ENCODE data around the gene ADGRL1. TPM values are rescaled to one million over a fixed set of nuclear protein-coding genes. Genes with fewer than 3 reads are reported as not detected.

The ADGRL1 gene
- total and polyA plus RNA-seq, 10 of the 15 experiments (the other 5 are each of a cell fraction or from before 2014, with no cell fraction given) = 0.05 to 4.8 (median 0.71) TPM

GRCh38 chr19:14152713-14153112, 53.3 kb downstream of the ADGRL1 start:
- no TSS peak for BruUV-seq (replicated peaks)
- in situ Hi-C loops (cut with MboI) = no loop called here
- intact Hi-C loops (cut with micrococcal nuclease; ENCODE audit: unreplicated experiment) = no loop called here
- DNase-seq (ENCODE audit: low read depth, low spot score) (no peak), ATAC-seq (no peak), FAIRE-seq (no peak)
- Histone ChIP-seq H3K9me3 (replicated peaks; ENCODE audit: control insufficient read depth, insufficient read depth, low read length) (no peaks in the 10 kb centered on the region), H3K27me3 (replicated peaks in 1 of 2; ENCODE audit: control insufficient read depth in 2 of 2, insufficient read depth in 2 of 2, low read length in 1 of 2) (no peaks in the 10 kb centered on the region), H3K4me2 (ENCODE audit: control insufficient read depth, insufficient read depth) (no peak overlapping the region), H4K20me1 (ENCODE audit: control insufficient read depth, insufficient read depth) (no peaks in the 10 kb centered on the region), H2AFZ (ENCODE audit: control insufficient read depth, low read depth, low read length) (no peak overlapping the region), H3K4me1 (ENCODE audit: control insufficient read depth, insufficient read depth, low read length) (peaks cover 6% of the 10 kb centered on the region; the same call in 1 of the 2 replicates), H3K4me3 (no peak overlapping the region), H3K27ac (ENCODE audit: control insufficient read depth, insufficient read depth) (no peak overlapping the region), H3K9ac (ENCODE audit: control insufficient read depth, insufficient read depth, low read length) (no peak overlapping the region), H3K79me2 (ENCODE audit: control insufficient read depth, insufficient read depth, low read length) (no peaks in the 10 kb centered on the region), H3K36me3 (ENCODE audit: control insufficient read depth in 2 of 2, insufficient read depth in 2 of 2, low read length in 1 of 2) (no peaks in the 10 kb centered on the region)
- POLR2A ChIA-PET = no interaction called here
- TF ChIP-seq TAF1 (IDR thresholded peaks at IDR 0.05; ENCODE audit: borderline replicate concordance, low read depth, low read length) (no peak), IRF4 (IDR thresholded peaks at IDR 0.05; ENCODE audit: low read depth, low read length) (no peak), CBX3 (IDR thresholded peaks at IDR 0.05; ENCODE audit: borderline replicate concordance, low read depth) (no peak), SP1 (IDR thresholded peaks at IDR 0.05; ENCODE audit: low read depth, low read length) (no peak)
- CTCF ChIA-PET = no interaction called here
- RAD21 ChIA-PET (ENCODE audit: unreplicated experiment) = no interaction called here
- SMC1A ChIA-PET (ENCODE audit: uncharacterized antibody, unreplicated experiment) = interaction anchor here (1.1 kb wide), 1 partner anchor 16 kb away, joined by 3 read pairs; the partner anchor contains the start of gene ASF1B
- WGBS (ENCODE audit: insufficient coverage, insufficient replicate concordance, low lambda C conversion rate, missing lambda C conversion rate) = 98% methylated on average over 12 of the region's 12 CpGs

GRCh38 chr19:14150770-14151661, 55.0 kb downstream of the ADGRL1 start:
- FAIRE-seq = no peak
- TF ChIP-seq PKNOX1 (IDR thresholded peaks at IDR 0.05) (no peak), TAF1 (IDR thresholded peaks at IDR 0.05; ENCODE audit: borderline replicate concordance, low read depth, low read length) (no peak), STAT3 (IDR thresholded peaks at IDR 0.05; ENCODE audit: low read depth, low read length) (no peak), PAX8 (IDR thresholded peaks at IDR 0.05) (no peak), ZZZ3 (IDR thresholded peaks at IDR 0.05; ENCODE audit: control insufficient read depth, insufficient read length, low read depth) (no peak), EGR1 (IDR thresholded peaks at IDR 0.05; ENCODE audit: borderline replicate concordance in 1 of 2, low read depth in 2 of 2, low read length in 2 of 2) (no peak), SKIL (IDR thresholded peaks at IDR 0.05; ENCODE audit: low read depth, poor library complexity, severe bottlenecking) (no peak), RFX5 (IDR thresholded peaks at IDR 0.05; ENCODE audit: low read depth, low read length) (no peak)

More at GRCh38 chr19:14150770-14151661, 55.0 kb downstream of the ADGRL1 start:
- BruUV-seq (replicated peaks) = no TSS peak
- H3K4me3 ChIP-seq = no peak overlapping the region
- no peaks in the 10 kb centered on the region for H3K9me3 ChIP-seq (replicated peaks; ENCODE audit: control insufficient read depth, insufficient read depth, low read length)
- H3K4me1 ChIP-seq (ENCODE audit: control insufficient read depth, insufficient read depth, low read length) = peaks cover 6% of the 10 kb centered on the region; the same call in 1 of the 2 replicates
- no peak overlapping the region for H3K4me2 ChIP-seq (ENCODE audit: control insufficient read depth, insufficient read depth)
- ATAC-seq (no peak), DNase-seq (ENCODE audit: low read depth, low spot score) (no peak)
- no peaks in the 10 kb centered on the region for H3K27me3 ChIP-seq (replicated peaks in 1 of 2; ENCODE audit: control insufficient read depth in 2 of 2, insufficient read depth in 2 of 2, low read length in 1 of 2)
- no peak overlapping the region for H3K9ac ChIP-seq (ENCODE audit: control insufficient read depth, insufficient read depth, low read length)
- no peaks in the 10 kb centered on the region for H3K36me3 ChIP-seq (ENCODE audit: control insufficient read depth in 2 of 2, insufficient read depth in 2 of 2, low read length in 1 of 2)
- H4K20me1 ChIP-seq (ENCODE audit: control insufficient read depth, insufficient read depth) = no peaks in the 10 kb centered on the region
- POLR2A ChIA-PET = no interaction called here
- in situ Hi-C loops (cut with MboI) = no loop called here
- intact Hi-C loops (cut with micrococcal nuclease; ENCODE audit: unreplicated experiment) = no loop called here
- RAD21 ChIA-PET (ENCODE audit: unreplicated experiment) = no interaction called here
- SMC1A ChIA-PET (ENCODE audit: uncharacterized antibody, unreplicated experiment) = no interaction called here
- WGBS (ENCODE audit: insufficient coverage, insufficient replicate concordance, low lambda C conversion rate, missing lambda C conversion rate) = 87% methylated on average over 34 of the region's 47 CpGs
- H3K79me2 ChIP-seq (ENCODE audit: control insufficient read depth, insufficient read depth, low read length) = no peaks in the 10 kb centered on the region
- CTCF ChIA-PET = interaction anchor here (0.9 kb wide), 1 partner anchor 14 kb away, joined by 3 read pairs; the partner anchor contains the start of gene ASF1B
- H2AFZ ChIP-seq (ENCODE audit: control insufficient read depth, low read depth, low read length) = no peak overlapping the region
- H3K27ac ChIP-seq (ENCODE audit: control insufficient read depth, insufficient read depth) = no peak overlapping the region

Measured in GM12878 (cell line).